ENCODE data around the gene FKBP2. TPM values are rescaled to one million over a fixed set of nuclear protein-coding genes. Genes with fewer than 3 reads are reported as not detected.
A peak's percentile ranks its signal among the peaks of the same experiment; 100 is the strongest.

The FKBP2 gene
- total RNA-seq, 1 donor from 2014 or later, result 42.1 TPM

DNA sequence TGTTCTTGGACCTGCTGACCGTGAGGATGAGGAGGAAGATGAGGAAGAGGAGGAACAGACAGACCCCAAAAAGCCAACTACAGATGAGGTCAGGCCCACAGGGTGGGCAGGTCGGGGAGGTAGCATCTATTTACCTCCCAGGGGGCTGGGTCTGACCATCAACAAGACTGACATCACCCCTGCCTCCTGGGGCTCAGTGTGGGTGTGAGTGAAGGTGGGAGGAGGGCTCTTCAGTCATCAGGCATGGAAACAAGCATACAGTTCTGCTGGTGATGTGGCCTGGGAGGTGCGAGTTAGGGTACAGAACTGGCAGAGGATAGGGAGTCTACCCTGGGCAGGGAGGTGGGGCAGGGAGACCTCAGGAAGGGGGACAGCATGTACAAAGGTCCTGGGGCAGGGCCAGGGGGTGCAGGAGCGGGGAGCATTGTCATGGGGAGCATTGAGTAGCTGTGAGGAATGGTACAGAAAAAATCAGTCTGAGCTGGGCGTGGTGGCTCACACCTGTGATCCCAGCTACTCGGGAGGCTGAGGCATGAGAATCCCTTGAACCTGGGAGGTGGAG lies 19.3 kb downstream of the FKBP2 start:
- H3K9me3 Mint-ChIP-seq (ENCODE audit: low read depth), result no peaks in the 10 kb centered on the region
- peaks cover 34% of the 10 kb centered on the region for H3K36me3 Mint-ChIP-seq (ENCODE audit: low read depth)
- no peak for TF ChIP-seq CTCF (IDR thresholded peaks at IDR 0.05)
- DNase-seq (ENCODE audit: low spot score), result no peak
- peaks cover 5% of the 10 kb centered on the region for H3K4me1 Mint-ChIP-seq (ENCODE audit: low read depth)
- H3K4me3 Mint-ChIP-seq (ENCODE audit: unreplicated experiment), result no peak overlapping the region
- peak overlapping the region; percentile 74 for H3K27ac Mint-ChIP-seq (ENCODE audit: unreplicated experiment)
- no peaks in the 10 kb centered on the region for H3K27me3 Mint-ChIP-seq (ENCODE audit: low read depth)

- no peak for TF ChIP-seq CTCF (IDR thresholded peaks at IDR 0.05)
- H3K27me3 Mint-ChIP-seq (ENCODE audit: low read depth), result no peaks in the 10 kb centered on the region
- no peak for DNase-seq (ENCODE audit: low spot score)
- peaks cover 38% of the 10 kb centered on the region for H3K36me3 Mint-ChIP-seq (ENCODE audit: low read depth)
- H3K27ac Mint-ChIP-seq (ENCODE audit: unreplicated experiment), result peak overlapping the region; percentile 17
- no peak overlapping the region for H3K4me3 Mint-ChIP-seq (ENCODE audit: unreplicated experiment)
- H3K4me1 Mint-ChIP-seq (ENCODE audit: low read depth), result peaks cover 5% of the 10 kb centered on the region
- no peaks in the 10 kb centered on the region for H3K9me3 Mint-ChIP-seq (ENCODE audit: low read depth)
These were observed 20.7 kb downstream of the FKBP2 start for GRCh38 chr11:64261556-64262080.

DNA sequence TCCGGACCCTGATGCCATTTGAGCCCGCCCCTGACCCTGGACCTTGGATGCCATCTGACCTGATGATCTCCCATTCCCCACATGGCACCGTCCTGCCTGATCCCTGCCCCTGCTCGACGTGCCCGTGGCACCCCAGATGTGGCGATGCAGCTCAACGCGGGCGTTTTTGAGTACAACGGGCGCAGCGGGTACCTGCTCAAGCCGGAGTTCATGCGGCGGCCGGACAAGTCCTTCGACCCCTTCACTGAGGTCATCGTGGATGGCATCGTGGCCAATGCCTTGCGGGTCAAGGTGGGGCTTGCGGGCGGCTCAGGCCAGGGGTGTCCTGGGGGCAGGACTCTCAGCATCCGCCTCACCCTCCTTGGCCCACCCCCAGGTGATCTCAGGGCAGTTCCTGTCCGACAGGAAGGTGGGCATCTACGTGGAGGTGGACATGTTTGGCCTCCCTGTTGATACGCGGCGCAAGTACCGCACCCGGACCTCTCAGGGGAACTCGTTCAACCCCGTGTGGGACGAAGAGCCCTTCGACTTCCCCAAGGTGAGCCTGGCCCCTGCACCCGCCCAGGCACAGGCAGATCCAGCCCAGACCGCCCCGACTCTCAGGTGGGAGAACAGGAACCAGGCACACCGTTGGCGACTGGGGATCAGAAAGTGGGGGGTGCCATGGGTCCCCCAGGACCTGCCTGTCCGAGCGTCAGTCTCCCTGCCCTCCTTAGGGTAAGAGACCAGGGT lies 21.5 kb downstream of the FKBP2 start:
- Mint-ChIP-seq H3K27ac (ENCODE audit: unreplicated experiment) (peak overlapping the region; percentile 59), H3K4me1 (ENCODE audit: low read depth) (peaks cover 5% of the 10 kb centered on the region), H3K36me3 (ENCODE audit: low read depth) (peaks cover 36% of the 10 kb centered on the region), H3K27me3 (ENCODE audit: low read depth) (no peaks in the 10 kb centered on the region), H3K4me3 (ENCODE audit: unreplicated experiment) (no peak overlapping the region), H3K9me3 (ENCODE audit: low read depth) (no peaks in the 10 kb centered on the region)
- DNase-seq (ENCODE audit: low spot score), result no peak
- TF ChIP-seq CTCF (IDR thresholded peaks at IDR 0.05), result no peak

- DNase-seq (ENCODE audit: low spot score), result no peak
- Mint-ChIP-seq H3K4me3 (ENCODE audit: unreplicated experiment) (no peak overlapping the region), H3K9me3 (ENCODE audit: low read depth) (no peaks in the 10 kb centered on the region), H3K36me3 (ENCODE audit: low read depth) (peaks cover 30% of the 10 kb centered on the region), H3K27ac (ENCODE audit: unreplicated experiment) (peak overlapping the region; percentile 59), H3K4me1 (ENCODE audit: low read depth) (peaks cover 13% of the 10 kb centered on the region), H3K27me3 (ENCODE audit: low read depth) (no peaks in the 10 kb centered on the region)
- TF ChIP-seq CTCF (IDR thresholded peaks at IDR 0.05), result no peak
These were observed 22.4 kb downstream of the FKBP2 start for GRCh38 chr11:64263021-64263946.

GRCh38 chr11:64263947-64264317 lies 23.0 kb downstream of the FKBP2 start:
- no peak for DNase-seq (ENCODE audit: low spot score)
- Mint-ChIP-seq H3K27me3 (ENCODE audit: low read depth) (no peaks in the 10 kb centered on the region), H3K27ac (ENCODE audit: unreplicated experiment) (no peak overlapping the region), H3K4me3 (ENCODE audit: unreplicated experiment) (no peak overlapping the region), H3K36me3 (ENCODE audit: low read depth) (peaks cover 28% of the 10 kb centered on the region), H3K9me3 (ENCODE audit: low read depth) (no peaks in the 10 kb centered on the region), H3K4me1 (ENCODE audit: low read depth) (peaks cover 19% of the 10 kb centered on the region)
- no peak for TF ChIP-seq CTCF (IDR thresholded peaks at IDR 0.05)
